Fibroblast of peridontal ligament (primary cell): ENCODE data around the gene GSTP1.
"Not testable (repeated sequence)": the region's sequence is repeated elsewhere in the genome, so short reads cannot be mapped to it uniquely, and the experiment has no call there.

Experiments used
- DNase-seq: peaks from one replicate; pipeline ENCODE4 v3.0.0-alpha.2; 2010; ENCODE audit errors: extremely low read depth

GSTP1 gene

DNA sequence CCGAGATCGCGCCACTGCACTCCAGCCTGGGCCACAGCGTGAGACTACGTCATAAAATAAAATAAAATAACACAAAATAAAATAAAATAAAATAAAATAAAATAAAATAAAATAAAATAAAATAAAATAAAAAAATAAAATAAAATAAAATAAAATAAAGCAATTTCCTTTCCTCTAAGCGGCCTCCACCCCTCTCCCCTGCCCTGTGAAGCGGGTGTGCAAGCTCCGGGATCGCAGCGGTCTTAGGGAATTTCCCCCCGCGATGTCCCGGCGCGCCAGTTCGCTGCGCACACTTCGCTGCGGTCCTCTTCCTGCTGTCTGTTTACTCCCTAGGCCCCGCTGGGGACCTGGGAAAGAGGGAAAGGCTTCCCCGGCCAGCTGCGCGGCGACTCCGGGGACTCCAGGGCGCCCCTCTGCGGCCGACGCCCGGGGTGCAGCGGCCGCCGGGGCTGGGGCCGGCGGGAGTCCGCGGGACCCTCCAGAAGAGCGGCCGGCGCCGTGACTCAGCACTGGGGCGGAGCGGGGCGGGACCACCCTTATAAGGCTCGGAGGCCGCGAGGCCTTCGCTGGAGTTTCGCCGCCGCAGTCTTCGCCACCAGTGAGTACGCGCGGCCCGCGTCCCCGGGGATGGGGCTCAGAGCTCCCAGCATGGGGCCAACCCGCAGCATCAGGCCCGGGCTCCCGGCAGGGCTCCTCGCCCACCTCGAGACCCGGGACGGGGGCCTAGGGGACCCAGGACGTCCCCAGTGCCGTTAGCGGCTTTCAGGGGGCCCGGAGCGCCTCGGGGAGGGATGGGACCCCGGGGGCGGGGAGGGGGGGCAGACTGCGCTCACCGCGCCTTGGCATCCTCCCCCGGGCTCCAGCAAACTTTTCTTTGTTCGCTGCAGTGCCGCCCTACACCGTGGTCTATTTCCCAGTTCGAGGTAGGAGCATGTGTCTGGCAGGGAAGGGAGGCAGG, at the start of gene GSTP1:
Gene GSTP1, plus strand, starts transcription at position 566 of the 958 bp plus-strand sequence. Its CDS starts 32 bp downstream, at position 598.
- DNase-seq, result peak; percentile 81

DNA sequence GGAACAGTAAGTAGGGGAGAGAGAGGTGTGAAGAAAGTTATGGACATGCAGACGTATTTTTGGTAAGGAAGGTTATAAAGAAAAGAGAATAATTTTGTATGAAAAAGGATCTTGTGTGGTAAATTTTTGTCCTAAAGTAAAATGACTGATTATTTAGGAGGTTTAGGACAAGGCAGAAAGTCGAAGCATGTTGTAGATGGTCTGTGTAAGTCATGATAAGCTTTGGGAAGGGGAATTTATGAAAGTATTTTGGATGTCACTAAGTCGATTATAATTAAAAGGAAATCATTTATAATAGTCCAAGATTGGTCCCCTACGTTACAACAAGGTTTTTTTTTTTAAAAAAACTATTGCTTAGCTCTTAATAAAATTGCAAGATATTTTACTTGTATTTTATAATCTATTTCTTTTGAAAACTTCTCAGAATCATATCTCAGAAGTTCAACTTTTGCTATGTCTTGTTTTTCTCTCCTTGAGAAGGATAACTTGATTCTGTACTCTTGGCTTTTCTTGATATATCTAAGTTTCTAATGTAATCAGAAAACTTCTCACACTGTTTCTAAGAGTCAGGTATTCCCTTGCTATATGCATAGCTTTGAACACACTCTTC, 49.4 kb upstream of the GSTP1 start:
- no peak for DNase-seq

- DNase-seq, result no peak
These were observed 48.1 kb upstream of the GSTP1 start for GRCh38 chr11:67535561-67535960.

GRCh38 chr11:67538306-67538705, 45.3 kb upstream of the GSTP1 start:
- peak; percentile 29 for DNase-seq

GRCh38 chr11:67538823-67539505, 44.6 kb upstream of the GSTP1 start:
- DNase-seq, result no peak

DNA sequence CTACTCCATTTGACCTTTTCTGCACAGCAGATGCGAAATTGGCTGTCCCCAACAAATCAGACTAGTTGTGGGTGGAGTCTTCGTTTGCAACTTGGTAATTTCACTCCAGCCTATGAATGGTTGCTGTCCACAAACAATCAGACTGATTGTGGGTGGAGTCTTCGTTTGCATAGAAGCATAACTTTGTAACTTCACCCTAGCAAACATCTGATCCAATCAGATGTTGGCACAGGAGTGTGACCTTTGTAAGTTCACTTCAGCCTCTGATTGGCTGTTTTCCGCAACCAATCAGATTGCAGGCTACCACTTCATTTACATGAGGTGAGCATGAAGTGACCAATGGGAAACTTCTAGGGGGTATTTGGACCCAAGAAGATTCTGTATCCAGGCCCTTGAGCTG, 44.1 kb upstream of the GSTP1 start:
- DNase-seq, result no peak

DNA sequence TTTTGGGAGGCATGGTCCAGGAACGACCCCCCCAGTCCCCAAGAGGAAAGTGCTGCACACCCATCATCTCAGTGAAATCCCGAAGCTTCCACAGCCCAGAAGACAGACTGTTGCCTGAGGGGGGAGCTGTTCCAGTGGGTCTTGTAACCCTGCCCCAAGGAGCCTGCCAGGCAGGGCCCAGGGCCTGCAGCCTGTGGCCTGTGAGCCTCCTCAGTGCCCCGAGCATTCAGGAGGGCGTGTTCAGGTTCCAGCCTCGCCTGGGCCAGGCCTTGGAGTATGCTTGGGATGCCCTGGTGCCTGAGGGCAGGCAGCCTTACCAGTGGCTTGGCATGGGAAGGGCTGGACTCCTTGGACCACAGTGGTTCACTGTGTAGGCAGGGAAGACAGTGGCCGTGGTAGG, 42.4 kb upstream of the GSTP1 start:
- no peak for DNase-seq

DNA sequence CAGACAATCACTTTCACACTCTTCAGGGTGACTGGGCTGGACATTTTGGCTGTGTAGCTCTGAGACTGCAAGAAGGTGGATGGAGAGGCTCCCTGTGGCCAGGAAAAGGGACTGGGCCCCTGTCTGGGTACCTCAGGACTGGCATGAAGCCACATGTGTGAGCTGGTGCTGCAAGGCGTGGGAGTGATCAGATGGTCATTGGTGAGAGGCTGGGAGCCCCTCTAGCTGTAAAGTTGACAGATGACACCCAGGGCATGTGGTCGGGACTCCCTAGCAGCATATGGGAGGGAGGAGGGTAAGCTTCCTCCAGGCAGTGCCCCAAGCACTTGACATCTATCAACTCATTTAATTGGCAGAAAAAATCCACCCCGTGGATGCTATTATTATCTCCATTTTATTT, 41.4 kb upstream of the GSTP1 start:
- DNase-seq, result no peak

GRCh38 chr11:67542971-67543370, 40.6 kb upstream of the GSTP1 start:
- no peak for DNase-seq

DNA sequence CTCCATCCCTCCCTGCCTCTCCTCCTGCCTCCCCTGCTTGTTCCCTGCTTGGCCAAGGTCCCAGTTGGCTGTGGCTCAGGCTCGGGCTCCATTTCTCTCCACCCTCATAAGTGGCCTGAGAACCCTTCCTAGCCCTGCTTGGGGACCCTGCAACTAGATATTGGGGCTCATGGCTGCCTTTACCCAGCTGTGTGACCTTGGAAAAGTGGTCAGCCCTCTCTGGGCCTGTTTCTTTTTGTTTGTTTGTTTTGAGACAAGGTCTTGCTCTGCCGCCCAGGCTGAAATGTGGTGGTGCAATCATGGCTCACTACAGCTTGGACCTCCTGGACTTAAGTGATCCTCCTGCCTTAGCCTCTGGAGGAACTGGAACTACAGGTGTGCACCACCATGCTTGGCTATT, 40.0 kb upstream of the GSTP1 start:
- DNase-seq, result no peak

DNA sequence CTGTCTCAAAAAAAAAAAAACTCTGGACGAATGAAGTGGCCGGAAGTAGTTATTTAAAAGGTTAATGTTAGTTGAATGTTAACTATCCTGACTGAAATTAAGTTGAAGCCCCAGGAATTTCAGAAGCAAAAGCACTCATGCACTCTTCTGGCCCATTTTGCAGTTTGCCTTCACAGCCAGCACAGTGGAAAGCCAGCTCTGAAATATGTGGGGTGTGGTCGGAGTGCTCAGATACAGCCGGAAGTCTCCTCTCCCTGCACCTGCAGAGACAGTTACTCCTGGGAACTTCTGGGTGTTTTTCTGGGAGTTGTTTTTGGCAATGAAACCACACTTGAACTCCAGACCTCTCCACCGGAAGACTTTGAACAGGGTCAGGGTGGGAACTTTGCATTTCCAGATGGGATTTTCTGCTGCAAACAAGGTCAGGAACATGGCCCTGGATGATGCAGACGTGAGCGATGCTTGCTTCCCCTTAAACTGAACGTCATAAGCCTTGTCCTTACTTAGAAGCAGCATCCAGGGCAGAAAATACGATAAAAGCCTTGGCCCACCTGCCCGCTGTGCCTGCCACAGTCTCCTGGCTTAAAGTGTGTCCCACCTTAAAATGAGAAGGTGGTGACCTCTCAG, 38.9 kb upstream of the GSTP1 start:
- no peak for DNase-seq

DNA sequence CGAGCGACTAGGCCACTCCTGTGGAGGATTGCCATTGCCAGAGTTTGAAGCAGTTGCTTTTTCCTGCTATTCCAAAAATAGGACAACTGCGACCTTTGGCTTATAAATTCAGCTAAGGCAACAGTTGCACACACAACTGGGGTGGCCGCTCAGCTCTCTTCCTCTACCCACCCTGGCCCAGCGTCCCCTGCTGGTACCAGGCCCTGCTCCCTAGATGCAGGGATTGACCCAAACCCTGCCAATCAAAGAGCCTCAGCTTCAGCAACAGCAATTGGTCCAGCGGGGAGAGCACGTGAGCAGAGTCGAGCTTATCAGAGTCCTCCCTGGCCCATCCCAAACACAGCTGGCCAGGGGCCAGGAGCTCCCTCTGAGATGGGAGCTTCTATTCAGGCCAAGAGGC, 38.3 kb upstream of the GSTP1 start:
- no peak for DNase-seq

DNA sequence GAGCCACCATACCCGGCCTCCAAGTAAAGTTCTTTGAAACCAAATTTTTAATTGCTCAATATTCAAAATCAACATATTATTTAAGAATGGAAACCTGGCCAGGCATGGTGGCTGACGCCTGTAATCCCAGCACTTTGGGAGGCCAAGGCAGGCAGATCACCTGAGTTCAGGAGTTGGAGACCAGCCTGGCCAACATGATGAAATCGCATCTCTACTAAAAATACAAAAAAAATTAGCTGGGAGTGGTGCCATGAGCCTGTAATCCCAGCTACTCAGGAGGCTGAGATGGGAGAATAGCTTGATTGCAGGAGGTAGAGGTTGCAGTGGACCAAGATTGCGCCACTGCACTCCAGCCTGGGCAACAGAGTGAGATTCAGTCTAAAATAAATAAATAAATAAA, 35.5 kb upstream of the GSTP1 start:
- not testable (repeated sequence) for DNase-seq

DNA sequence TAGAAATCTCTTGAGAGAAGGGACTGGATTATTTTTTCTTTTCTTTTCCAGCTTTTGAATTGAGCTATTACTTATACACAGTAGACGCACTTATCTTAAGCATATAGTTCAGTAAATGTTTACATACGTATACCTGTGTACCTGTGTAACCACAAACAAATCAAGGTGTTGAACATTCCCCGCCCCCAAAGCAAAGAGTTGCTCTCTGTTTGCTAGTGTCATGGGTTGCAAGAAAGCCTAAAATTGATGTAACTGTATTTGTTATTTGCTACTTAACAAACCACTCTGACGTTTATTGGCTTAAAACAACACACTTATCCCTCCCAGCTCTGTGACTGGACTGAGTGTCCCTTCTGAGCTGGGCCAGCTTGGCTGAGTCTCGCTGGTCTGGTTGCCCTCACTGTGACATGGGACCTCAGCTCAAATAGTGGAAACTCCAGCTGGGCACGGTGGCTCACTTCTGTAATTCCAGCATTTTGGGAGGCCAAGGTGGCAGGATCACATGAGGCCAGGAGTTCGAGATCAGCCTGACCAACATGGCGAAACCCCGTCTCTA, 35.0 kb upstream of the GSTP1 start:
- DNase-seq, result no peak

DNA sequence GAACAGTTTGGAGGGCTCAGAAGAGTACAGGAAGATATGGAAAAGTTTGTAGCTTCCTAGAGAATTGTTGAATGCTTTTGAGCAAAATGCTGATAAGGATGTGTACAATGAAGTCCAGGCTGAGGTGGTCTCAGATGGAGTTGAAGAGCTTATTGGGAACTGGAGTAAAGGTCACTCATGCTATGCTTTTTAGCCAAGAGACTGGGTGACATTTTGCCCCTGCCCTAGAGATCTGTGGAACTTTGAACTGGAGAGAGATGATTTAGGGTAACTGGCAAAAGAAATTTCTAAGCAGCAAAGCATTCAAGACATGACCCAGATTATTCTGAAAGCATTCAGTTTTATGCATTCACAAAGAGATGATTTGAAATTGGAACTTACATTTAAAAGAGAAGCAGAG, 32.5 kb upstream of the GSTP1 start:
- DNase-seq, result no peak

DNA sequence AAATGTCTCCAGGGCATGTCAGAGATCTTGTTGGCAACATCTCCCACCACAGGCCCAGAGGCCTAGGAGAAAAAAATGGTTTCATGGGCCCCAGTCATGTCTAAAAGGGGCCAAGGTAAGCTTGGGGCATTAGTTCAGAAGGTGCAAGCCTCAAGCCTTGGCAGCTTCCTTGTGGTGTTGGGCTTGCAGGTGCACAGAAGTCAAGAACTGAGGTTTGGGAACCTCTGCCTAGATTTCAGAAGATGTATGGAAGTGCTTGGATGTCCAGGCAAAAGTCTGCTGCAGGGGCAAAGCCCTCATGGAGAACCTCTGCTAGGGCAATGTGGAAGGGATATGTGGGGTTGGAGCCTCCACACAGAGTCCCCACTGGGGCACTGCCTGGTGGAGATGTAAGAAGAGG, 31.9 kb upstream of the GSTP1 start:
- DNase-seq, result not testable (repeated sequence)

GRCh38 chr11:67556244-67556643, 27.4 kb upstream of the GSTP1 start:
- DNase-seq, result no peak

- no peak for DNase-seq
These were observed 25.4 kb upstream of the GSTP1 start for GRCh38 chr11:67558084-67558772.

- DNase-seq, result no peak
These were observed 21.5 kb upstream of the GSTP1 start for GRCh38 chr11:67561971-67562619.

- no peak for DNase-seq
These were observed 20.5 kb upstream of the GSTP1 start for GRCh38 chr11:67562963-67563704.
